Neural crest cell (in vitro differentiated cells): ENCODE results near the gene ZNF708. TPM values are rescaled to one million over a fixed set of nuclear protein-coding genes. Genes with fewer than 3 reads are reported as not detected.
"Not testable (repeated sequence)": the region's sequence is repeated elsewhere in the genome, so short reads cannot be mapped to it uniquely, and the experiment has no call there.

Source experiments
- DNase-seq: peaks from one replicate; pipeline ENCODE4 v3.0.0; 2021; ENCODE audit warnings: low read depth, mixed read lengths, low spot score
- H3K27ac Mint-ChIP-seq: one replicate; pipeline ENCODE4 v1.8.0; 2021; ENCODE audit warnings: mild to moderate bottlenecking, mixed read lengths; ENCODE audit not compliant: unreplicated experiment
- H3K27me3 Mint-ChIP-seq: 2 replicates; pipeline ENCODE4 v1.8.0; 2021; ENCODE audit warnings: low read depth, mild to moderate bottlenecking, mixed read lengths
- H3K36me3 Mint-ChIP-seq: 2 replicates; pipeline ENCODE4 v1.8.0; 2021; ENCODE audit warnings: low read depth, mild to moderate bottlenecking, mixed read lengths
- H3K4me1 Mint-ChIP-seq: 2 replicates; pipeline ENCODE4 v1.8.0; 2021; ENCODE audit warnings: mixed read lengths
- H3K4me3 Mint-ChIP-seq: one replicate; pipeline ENCODE4 v1.8.0; 2021; ENCODE audit warnings: mild to moderate bottlenecking, mixed read lengths
- H3K9me3 Mint-ChIP-seq: 2 replicates; pipeline ENCODE4 v1.8.0; 2021; ENCODE audit warnings: mixed read lengths
- long read RNA-seq: library from polyadenylated mRNA; unstranded; transcript quantifications from one replicate; pipeline ENCODE4 v2.0.0, GENCODE V29; 2020
- total RNA-seq: library from RNA; stranded (reverse); gene quantifications from 2 replicates; pipeline ENCODE4 v1.2.1, GENCODE V29; 2021
- TF ChIP-seq, protein P1 (sequence below): fragments of 200-600 bp; sonication (generic); conservative IDR thresholded peaks from 2 replicates; pipeline ENCODE4 v1.5.0; 2021; ENCODE audit warnings: antibody characterized with exemption, mild to moderate bottlenecking

Gene ZNF708
- 22.2 and 24.6 TPM in 2 replicates for total RNA-seq
- long read RNA-seq, full-length matches to known transcripts, result 46 of 58 reads
- long read RNA-seq, partial matches to known transcripts, result 6 of 58 reads
- long read RNA-seq, other reads (novel, unspliced or antisense), result 6 of 58 reads

DNA sequence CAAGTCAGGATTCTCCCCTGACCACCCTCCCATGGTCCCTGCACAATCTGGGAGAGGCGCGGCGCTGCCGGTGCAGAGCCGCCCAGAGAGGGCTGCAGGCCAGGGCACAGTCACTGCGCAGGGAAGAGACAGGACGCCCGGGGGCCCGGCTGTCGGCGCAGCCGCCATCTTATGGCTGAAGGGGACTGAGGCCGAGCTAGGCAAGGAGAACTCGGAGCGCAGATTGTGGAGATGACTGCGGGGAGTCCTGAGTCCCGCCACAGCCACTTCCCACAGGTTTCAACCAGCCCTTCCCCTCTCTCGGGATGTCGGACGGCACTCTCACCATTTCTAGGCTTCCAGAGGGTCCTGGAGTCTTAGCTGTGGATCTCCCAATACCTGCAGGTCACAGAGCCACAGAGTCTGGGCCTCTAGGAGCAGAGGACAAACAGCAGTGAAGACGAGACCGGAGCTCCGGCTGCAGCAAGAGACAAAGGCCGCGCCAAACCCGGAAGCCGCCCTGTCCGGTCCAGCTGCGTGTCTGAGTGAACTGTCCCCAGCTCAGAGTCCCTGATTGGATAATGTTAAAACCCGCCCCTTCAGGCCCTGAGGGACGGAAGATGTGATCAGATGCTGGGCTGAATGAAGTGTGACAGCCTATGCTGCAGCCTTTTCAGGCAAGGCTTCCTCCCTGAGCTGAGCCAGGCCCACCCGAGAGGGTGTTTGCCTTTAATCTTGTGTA, at the start of gene ZNF708:
Gene ZNF708 (minus strand): TSS at position 526 of the 721 bp plus-strand sequence. CDS start 198 bp downstream, at position 328.
- peaks cover 33% of the 10 kb centered on the region for H3K36me3 Mint-ChIP-seq
- peaks cover 9% of the 10 kb centered on the region for H3K9me3 Mint-ChIP-seq
- peaks cover 36% of the 10 kb centered on the region for H3K4me1 Mint-ChIP-seq
- H3K27ac Mint-ChIP-seq, result peak within 1 kb of the TSS; percentile 100
- DNase-seq, result peak; percentile 73
- H3K4me3 Mint-ChIP-seq, result peak within 1 kb of the TSS; percentile 97
- TF ChIP-seq, protein P1, sequence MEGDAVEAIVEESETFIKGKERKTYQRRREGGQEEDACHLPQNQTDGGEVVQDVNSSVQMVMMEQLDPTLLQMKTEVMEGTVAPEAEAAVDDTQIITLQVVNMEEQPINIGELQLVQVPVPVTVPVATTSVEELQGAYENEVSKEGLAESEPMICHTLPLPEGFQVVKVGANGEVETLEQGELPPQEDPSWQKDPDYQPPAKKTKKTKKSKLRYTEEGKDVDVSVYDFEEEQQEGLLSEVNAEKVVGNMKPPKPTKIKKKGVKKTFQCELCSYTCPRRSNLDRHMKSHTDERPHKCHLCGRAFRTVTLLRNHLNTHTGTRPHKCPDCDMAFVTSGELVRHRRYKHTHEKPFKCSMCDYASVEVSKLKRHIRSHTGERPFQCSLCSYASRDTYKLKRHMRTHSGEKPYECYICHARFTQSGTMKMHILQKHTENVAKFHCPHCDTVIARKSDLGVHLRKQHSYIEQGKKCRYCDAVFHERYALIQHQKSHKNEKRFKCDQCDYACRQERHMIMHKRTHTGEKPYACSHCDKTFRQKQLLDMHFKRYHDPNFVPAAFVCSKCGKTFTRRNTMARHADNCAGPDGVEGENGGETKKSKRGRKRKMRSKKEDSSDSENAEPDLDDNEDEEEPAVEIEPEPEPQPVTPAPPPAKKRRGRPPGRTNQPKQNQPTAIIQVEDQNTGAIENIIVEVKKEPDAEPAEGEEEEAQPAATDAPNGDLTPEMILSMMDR, result no peak
- H3K27me3 Mint-ChIP-seq, result no peaks in the 10 kb centered on the region

DNA sequence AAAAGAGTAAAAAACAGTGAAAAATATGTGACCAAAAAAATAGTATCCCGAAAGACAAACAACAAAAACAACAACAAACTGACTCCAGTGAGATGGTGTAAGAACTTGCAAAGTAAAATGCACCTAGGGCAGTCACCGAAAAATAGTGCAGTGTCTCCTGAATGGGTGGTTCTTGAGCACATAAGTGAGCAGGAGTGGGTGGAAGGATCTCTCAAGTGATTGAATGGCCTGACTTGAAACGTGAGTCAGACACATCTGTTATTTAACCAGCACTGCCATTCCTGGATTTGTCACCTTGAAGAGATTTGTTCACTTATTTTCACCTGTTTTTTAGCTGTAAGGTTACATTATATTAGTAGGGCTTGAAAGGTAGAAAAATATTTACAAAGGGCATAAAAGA, 33.1 kb upstream of the ZNF708 start:
- Mint-ChIP-seq H3K36me3 (peaks cover 73% of the 10 kb centered on the region), H3K27me3 (peaks cover 4% of the 10 kb centered on the region), H3K4me1 (peaks cover 11% of the 10 kb centered on the region), H3K27ac (no peak overlapping the region), H3K4me3 (peak overlapping the region; percentile 76), H3K9me3 (peaks cover 19% of the 10 kb centered on the region)
- TF ChIP-seq, protein P1, result no peak
- DNase-seq, result no peak

GRCh38 chr19:21358768-21359451, 29.7 kb upstream of the ZNF708 start, which contains the start of gene ZNF738:
TSS of gene ZNF738 (plus strand) at chr19:21359000. CDS start at chr19:21359141, 141 bp downstream.
- Mint-ChIP-seq H3K36me3 (peaks cover 43% of the 10 kb centered on the region), H3K27ac (peak within 1 kb of the TSS; percentile 100), H3K9me3 (peaks cover 16% of the 10 kb centered on the region), H3K4me3 (peak within 1 kb of the TSS; percentile 99), H3K27me3 (peaks cover 4% of the 10 kb centered on the region), H3K4me1 (peaks cover 11% of the 10 kb centered on the region)
- peak; percentile 83 for DNase-seq
- TF ChIP-seq, protein P1, result no peak

DNA sequence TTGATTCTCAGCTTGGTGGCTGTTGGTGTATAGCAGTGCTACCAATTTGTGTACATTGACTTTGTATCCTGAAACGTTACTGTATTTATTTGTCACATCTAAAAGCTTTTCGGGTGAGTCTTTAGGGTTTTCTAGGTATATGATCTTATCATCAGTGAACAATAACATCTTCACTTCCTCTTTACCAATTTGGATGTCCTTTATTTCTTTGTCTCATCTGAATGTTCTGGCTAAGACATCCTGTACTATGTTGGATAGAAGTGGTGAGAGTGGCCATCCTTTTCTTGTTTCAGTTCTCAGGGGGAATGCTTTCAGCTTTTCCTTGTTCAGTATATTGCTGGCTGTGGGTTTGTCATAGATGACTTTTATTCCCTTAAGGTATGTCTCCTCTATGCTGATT, 23.6 kb upstream of the ZNF708 start:
- H3K9me3 Mint-ChIP-seq, result peaks cover 18% of the 10 kb centered on the region
- H3K36me3 Mint-ChIP-seq, result peaks cover 10% of the 10 kb centered on the region
- H3K27me3 Mint-ChIP-seq, result no peaks in the 10 kb centered on the region

GRCh38 chr19:21344841-21345240, 15.6 kb upstream of the ZNF708 start:
- not testable (repeated sequence) for H3K4me1 Mint-ChIP-seq, H3K27me3 Mint-ChIP-seq, DNase-seq, H3K27ac Mint-ChIP-seq, H3K36me3 Mint-ChIP-seq, H3K4me3 Mint-ChIP-seq, H3K9me3 Mint-ChIP-seq

More for the DNA sequence above, 23.6 kb upstream of the ZNF708 start:
- TF ChIP-seq, protein P1, result no peak
- Mint-ChIP-seq H3K27ac (no peak overlapping the region), H3K4me1 (no peaks in the 10 kb centered on the region), H3K4me3 (no peak overlapping the region)
- DNase-seq, result no peak
